Measurements from ENCODE around the gene ENTPD8. TPM values are rescaled to one million over a fixed set of nuclear protein-coding genes. Genes with fewer than 3 reads are reported as not detected.

ENTPD8 gene
- total and polyA plus RNA-seq, 2 donors (not counting 1 experiment from before 2014, with no cell fraction given) = not detected

- peaks cover 14% of the 10 kb centered on the region for H3K4me1 Mint-ChIP-seq
- H2AFZ ChIP-seq (ENCODE audit: insufficient read depth, low read depth, low read length, poor library complexity, severe bottlenecking) = no peak overlapping the region
- ChIA-PET POLR2A (no interaction called here), CTCF (no interaction called here)
- no peaks in the 10 kb centered on the region for H3K9me3 Mint-ChIP-seq (ENCODE audit: insufficient read depth)
- 97% methylated on average over 22 of the region's 23 CpGs for WGBS (ENCODE audit: insufficient coverage)
- H3K4me3 ChIP-seq (ENCODE audit: control extremely low read depth in 1 of 5, extremely low read depth in 1 of 5, insufficient read depth in 1 of 5, low read depth in 2 of 5, low read length in 4 of 5) = no peak overlapping the region
- H3K4me2 ChIP-seq (replicated peaks; ENCODE audit: low read depth, low read length, poor library complexity, severe bottlenecking) = no peak overlapping the region
- DNase-seq = no peak
- no peak overlapping the region for H3K4me3 Mint-ChIP-seq
- no peak overlapping the region for H3K27ac Mint-ChIP-seq
- TF ChIP-seq EZH2 (IDR thresholded peaks at IDR 0.05; ENCODE audit: borderline replicate concordance, insufficient read depth, low read depth, low read length, poor library complexity, severe bottlenecking) (no peak), CTCF (IDR thresholded peaks at IDR 0.05) (no peak)
- peaks cover 0 to 5% (median 2%) of the 10 kb centered on the region in 4 experiments for H3K27me3 ChIP-seq (replicated peaks in 1 of 4; ENCODE audit: control extremely low read depth in 1 of 4, control insufficient read depth in 3 of 4, insufficient read depth in 4 of 4, low read length in 3 of 4)
- intact Hi-C loops (cut with micrococcal nuclease) = no loop called here
- H3K4me1 ChIP-seq (ENCODE audit: control insufficient read depth in 2 of 2, insufficient read depth in 2 of 2, low read length in 2 of 2) = peaks cover 8 to 18% of the 10 kb centered on the region in 2 donors
- H3K9ac ChIP-seq (ENCODE audit: low read length) = no peak overlapping the region
- H3K79me2 ChIP-seq (ENCODE audit: control insufficient read depth, insufficient read depth, low read length) = peaks cover 44% of the 10 kb centered on the region
- peaks cover 56% of the 10 kb centered on the region for H4K20me1 ChIP-seq (ENCODE audit: control insufficient read depth, insufficient read depth, low read length, poor library complexity, severe bottlenecking)
- no peaks in the 10 kb centered on the region for H3K36me3 ChIP-seq (replicated peaks in 1 of 2; ENCODE audit: control extremely low read depth in 1 of 2, control insufficient read depth in 1 of 2, extremely low read depth in 1 of 2, insufficient read depth in 2 of 2, low read length in 1 of 2)
- no peaks in the 10 kb centered on the region for H3K27me3 Mint-ChIP-seq
- H3K9me3 ChIP-seq (ENCODE audit: control extremely low read depth in 1 of 3, control insufficient read depth in 2 of 3, insufficient read depth in 1 of 3, low read length in 2 of 3) = peaks cover 0 to 2% (median 0%) of the 10 kb centered on the region in 3 donors
- H3K27ac ChIP-seq (ENCODE audit: low read length in 2 of 2) = no peak overlapping the region
- ATAC-seq (ENCODE audit: low read depth) = no peak
These were observed 25.1 kb downstream of the ENTPD8 start for GRCh38 chr9:137416006-137416562.

GRCh38 chr9:137415451-137415850, 25.7 kb downstream of the ENTPD8 start:
- Mint-ChIP-seq H3K4me3 (no peak overlapping the region), H3K4me1 (peaks cover 15% of the 10 kb centered on the region), H3K9me3 (ENCODE audit: insufficient read depth) (no peaks in the 10 kb centered on the region), H3K27me3 (no peaks in the 10 kb centered on the region), H3K27ac (no peak overlapping the region)
- Histone ChIP-seq H3K36me3 (replicated peaks in 1 of 2; ENCODE audit: control extremely low read depth in 1 of 2, control insufficient read depth in 1 of 2, extremely low read depth in 1 of 2, insufficient read depth in 2 of 2, low read length in 1 of 2) (no peaks in the 10 kb centered on the region), H3K9me3 (ENCODE audit: control extremely low read depth in 1 of 3, control insufficient read depth in 2 of 3, insufficient read depth in 1 of 3, low read length in 2 of 3) (peaks cover 0 to 2% (median 0%) of the 10 kb centered on the region in 3 donors), H4K20me1 (ENCODE audit: control insufficient read depth, insufficient read depth, low read length, poor library complexity, severe bottlenecking) (peaks cover 62% of the 10 kb centered on the region), H2AFZ (ENCODE audit: insufficient read depth, low read depth, low read length, poor library complexity, severe bottlenecking) (no peak overlapping the region), H3K27me3 (replicated peaks in 1 of 4; ENCODE audit: control extremely low read depth in 1 of 4, control insufficient read depth in 3 of 4, insufficient read depth in 4 of 4, low read length in 3 of 4) (peaks cover 0 to 11% (median 3%) of the 10 kb centered on the region in 4 experiments), H3K4me3 (ENCODE audit: control extremely low read depth in 1 of 5, extremely low read depth in 1 of 5, insufficient read depth in 1 of 5, low read depth in 2 of 5, low read length in 4 of 5) (no peak overlapping the region), H3K9ac (ENCODE audit: low read length) (no peak overlapping the region), H3K79me2 (ENCODE audit: control insufficient read depth, insufficient read depth, low read length) (peaks cover 42% of the 10 kb centered on the region), H3K4me1 (ENCODE audit: control insufficient read depth in 2 of 2, insufficient read depth in 2 of 2, low read length in 2 of 2) (peaks cover 10 to 20% of the 10 kb centered on the region in 2 donors), H3K27ac (ENCODE audit: low read length in 2 of 2) (no peak overlapping the region), H3K4me2 (replicated peaks; ENCODE audit: low read depth, low read length, poor library complexity, severe bottlenecking) (no peak overlapping the region)
- no peak for ATAC-seq (ENCODE audit: low read depth)
- intact Hi-C loops (cut with micrococcal nuclease) = no loop called here
- no peak for TF ChIP-seq EZH2 (IDR thresholded peaks at IDR 0.05; ENCODE audit: borderline replicate concordance, insufficient read depth, low read depth, low read length, poor library complexity, severe bottlenecking)
- TF ChIP-seq CTCF (IDR thresholded peaks at IDR 0.05) = no peak
- CTCF ChIA-PET = no interaction called here
- POLR2A ChIA-PET = no interaction called here
- no peak for DNase-seq
- 98% methylated on average over 4 of the region's 5 CpGs for WGBS (ENCODE audit: insufficient coverage)

All from B cell (primary cell).